PFSK-1 (cell line): ENCODE results near the gene EFNA5.

ENCODE experiments used
- POLR2AphosphoS5 ChIP-seq: IDR thresholded peaks from 2 replicates; pipeline ENCODE4 v1.6.1; 2012; ENCODE audit warnings: low read depth, mild to moderate bottlenecking, control low read depth, low read length, moderate library complexity
- TF ChIP-seq, protein P1 (sequence below), 2 experiments: IDR thresholded peaks; 2 replicates each; pipeline versions ENCODE4 v1.6.1 to v1.8.0; 2011 to 2012; ENCODE audit warnings: low read depth in 2 of 2, low read length in 2 of 2, control low read depth in 1 of 2, inconsistent platforms in 1 of 2, mild to moderate bottlenecking in 1 of 2, moderate library complexity in 1 of 2; ENCODE audit not compliant: insufficient read depth in 1 of 2

DNA sequence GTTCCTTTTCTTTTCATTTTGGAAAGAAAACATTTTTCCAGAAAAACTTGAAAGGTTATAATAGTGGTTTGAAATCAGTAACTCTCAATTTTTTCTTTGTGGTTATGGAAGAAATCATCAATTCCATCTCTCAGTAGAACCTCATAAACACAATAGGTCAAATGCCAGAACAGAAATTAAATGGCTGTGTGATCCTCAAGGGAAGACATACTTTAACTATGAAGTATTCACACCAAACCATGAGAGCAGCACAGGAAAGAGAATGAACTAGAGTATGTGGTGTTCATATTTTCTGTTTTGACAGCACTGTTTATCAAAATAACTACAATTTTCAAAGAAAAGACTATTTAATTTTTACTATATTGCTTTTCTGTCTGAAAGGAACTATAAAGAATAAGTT, 29.7 kb upstream of the EFNA5 start:
- no peak for TF ChIP-seq POLR2AphosphoS5
- TF ChIP-seq, protein P1, sequence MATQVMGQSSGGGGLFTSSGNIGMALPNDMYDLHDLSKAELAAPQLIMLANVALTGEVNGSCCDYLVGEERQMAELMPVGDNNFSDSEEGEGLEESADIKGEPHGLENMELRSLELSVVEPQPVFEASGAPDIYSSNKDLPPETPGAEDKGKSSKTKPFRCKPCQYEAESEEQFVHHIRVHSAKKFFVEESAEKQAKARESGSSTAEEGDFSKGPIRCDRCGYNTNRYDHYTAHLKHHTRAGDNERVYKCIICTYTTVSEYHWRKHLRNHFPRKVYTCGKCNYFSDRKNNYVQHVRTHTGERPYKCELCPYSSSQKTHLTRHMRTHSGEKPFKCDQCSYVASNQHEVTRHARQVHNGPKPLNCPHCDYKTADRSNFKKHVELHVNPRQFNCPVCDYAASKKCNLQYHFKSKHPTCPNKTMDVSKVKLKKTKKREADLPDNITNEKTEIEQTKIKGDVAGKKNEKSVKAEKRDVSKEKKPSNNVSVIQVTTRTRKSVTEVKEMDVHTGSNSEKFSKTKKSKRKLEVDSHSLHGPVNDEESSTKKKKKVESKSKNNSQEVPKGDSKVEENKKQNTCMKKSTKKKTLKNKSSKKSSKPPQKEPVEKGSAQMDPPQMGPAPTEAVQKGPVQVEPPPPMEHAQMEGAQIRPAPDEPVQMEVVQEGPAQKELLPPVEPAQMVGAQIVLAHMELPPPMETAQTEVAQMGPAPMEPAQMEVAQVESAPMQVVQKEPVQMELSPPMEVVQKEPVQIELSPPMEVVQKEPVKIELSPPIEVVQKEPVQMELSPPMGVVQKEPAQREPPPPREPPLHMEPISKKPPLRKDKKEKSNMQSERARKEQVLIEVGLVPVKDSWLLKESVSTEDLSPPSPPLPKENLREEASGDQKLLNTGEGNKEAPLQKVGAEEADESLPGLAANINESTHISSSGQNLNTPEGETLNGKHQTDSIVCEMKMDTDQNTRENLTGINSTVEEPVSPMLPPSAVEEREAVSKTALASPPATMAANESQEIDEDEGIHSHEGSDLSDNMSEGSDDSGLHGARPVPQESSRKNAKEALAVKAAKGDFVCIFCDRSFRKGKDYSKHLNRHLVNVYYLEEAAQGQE (IDR thresholded peaks at IDR 0.05; ENCODE audit: insufficient read depth in 1 of 2, low read depth in 2 of 2, low read length in 2 of 2) = no peak
